Activated T-helper 1 cell treated with Interleukin-2 at 50 U/mL for 16 hours (primary cell): ENCODE data around the gene KCP.

ENCODE experiments used
- DNase-seq: peaks from one replicate; pipeline ENCODE4 v3.0.0-alpha.2; 2020; ENCODE audit warnings: low read depth

Gene KCP

DNA sequence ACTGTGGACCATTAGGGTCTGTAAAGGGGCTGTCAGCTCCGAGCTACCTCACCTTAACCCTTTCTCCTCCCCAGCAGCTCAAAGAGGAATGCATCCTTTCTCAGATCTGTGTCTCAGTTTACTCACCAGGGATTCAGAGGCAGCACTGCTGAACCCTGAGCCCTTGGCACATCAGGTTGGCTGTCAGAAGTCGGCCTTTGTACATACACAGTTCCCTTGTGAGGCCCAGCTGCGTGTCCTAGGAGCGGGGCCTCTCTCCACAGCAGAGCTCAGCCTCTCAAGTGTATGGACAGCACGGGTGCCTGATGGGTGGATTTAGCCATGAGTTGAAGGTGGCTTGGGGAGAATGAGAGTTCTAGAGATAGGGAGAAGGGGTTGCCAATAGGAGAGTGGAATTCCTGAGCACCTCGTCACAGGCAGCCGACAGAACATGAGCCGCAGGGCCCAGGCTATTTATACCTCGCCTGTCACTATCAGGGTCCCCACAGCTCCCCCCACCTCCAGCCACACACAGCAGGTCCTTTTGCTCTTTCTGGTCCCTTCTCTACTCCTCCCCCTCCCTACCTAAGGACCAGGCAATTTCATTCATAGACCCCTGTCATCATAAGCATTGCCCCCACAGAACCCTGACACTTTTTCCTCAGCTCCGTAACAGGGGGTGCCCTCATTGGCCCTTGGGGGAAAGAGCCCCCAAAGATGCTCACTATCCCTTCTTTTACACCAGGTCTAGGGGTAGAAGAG lies 82.4 kb downstream of the KCP start:
- no peak for DNase-seq

DNA sequence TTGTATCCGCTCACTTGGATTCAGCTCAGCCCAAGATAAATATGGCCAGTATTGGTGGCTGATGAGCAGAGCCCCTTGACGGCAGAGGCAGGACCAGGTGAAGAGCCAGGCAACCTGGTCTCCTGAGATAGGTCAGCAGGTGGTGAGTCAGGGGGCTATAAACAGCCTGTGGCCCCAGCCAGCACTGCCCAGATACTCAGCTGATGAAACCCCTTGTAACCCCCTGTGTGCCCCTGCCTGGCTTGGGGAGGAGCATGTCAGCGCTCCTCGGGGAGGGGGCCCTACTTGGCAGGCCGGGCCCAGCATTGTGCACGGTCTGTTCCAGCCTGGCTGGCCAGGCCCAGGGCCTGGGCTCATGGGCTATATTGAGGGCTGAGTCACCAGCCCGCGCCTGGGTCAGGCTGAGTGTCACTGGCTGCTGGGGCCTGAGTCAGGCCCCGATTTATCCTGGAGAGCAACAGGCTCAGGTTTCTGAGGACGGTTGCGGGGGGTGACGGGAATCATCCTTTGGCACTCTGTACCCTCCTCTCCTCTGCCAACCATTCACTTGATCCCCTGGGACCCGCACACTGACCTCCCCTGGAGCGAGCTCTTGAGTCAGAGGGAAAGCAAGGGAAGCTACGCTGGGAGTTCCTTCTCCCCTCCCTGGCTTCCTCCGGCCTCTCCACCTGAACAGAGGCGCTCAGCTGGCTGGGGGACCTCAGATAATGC lies 83.1 kb downstream of the KCP start:
- DNase-seq, result no peak

DNA sequence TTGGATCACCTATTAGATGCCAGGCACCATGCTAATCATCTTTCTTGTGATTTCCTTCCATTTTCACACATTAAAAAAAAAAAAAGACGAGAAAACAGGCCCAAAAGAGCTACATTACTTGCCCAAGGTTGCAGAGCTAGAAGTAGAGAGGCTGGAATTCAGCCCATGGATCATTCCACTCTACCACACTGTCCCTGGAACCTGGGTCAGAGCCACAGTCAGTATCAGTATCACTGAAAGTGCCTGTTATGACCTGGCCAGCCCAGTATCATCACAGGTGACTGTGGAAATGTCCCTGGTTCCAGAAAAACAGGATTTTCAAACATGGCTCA lies 83.6 kb downstream of the KCP start:
- no peak for DNase-seq
